HG03378 (cell line): Measurements from ENCODE around the gene BRINP2.
"Not testable (repeated sequence)": the region's sequence is repeated elsewhere in the genome, so short reads cannot be mapped to it uniquely, and the experiment has no call there.

Experiments used
- ATAC-seq: cut with Tn5 transposase; IDR thresholded peaks from one replicate; pipeline ENCODE4 v1.9.1; 2021; ENCODE audit warnings: mild to moderate bottlenecking, moderate library complexity; ENCODE audit not compliant: unreplicated experiment

Gene BRINP2

GRCh38 chr1:177306981-177307380 lies 136.2 kb downstream of the BRINP2 start:
- no peak for ATAC-seq

DNA sequence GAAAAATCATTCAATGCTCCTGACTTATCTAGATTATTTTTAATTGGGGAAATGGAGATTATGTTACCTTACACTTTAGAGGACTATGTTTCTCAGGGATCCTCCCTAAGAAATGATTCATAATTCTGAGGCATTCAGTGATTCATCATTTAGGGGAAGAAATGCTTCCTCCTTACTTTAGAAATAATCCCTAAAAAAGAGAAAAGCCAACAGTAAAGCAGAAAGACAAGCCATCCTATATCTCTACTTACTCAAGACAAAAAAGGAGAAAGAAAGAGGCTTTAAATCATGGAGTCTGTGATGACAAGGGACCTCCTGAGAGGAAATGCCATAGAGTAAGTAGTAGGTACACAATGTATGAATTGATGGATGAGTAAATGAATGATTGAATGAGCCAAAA lies 137.0 kb downstream of the BRINP2 start:
- ATAC-seq, result no peak

- no peak for ATAC-seq
Measured at GRCh38 chr1:177309880-177310279, 139.1 kb downstream of the BRINP2 start.

DNA sequence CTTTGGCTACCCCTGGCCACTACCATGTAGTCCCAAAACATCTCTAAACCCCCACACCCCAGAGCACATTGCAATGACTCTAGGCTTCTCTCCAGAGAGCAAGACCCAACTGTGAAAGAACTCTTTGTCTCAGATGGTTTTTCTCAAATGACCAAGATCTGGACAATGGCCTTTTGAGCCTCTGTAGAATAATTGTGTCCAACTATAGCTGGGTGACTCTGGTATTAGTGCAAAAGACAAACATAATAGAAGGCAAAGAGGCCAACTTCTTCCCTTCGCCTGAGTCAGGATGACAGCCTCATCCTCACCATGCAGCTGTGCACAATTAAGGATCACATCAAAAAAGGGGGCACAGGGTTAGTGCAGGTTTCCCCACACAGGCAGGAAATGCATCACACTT lies 139.6 kb downstream of the BRINP2 start:
- no peak for ATAC-seq

- ATAC-seq, result no peak
Measured at GRCh38 chr1:177311111-177311510, 140.4 kb downstream of the BRINP2 start.

DNA sequence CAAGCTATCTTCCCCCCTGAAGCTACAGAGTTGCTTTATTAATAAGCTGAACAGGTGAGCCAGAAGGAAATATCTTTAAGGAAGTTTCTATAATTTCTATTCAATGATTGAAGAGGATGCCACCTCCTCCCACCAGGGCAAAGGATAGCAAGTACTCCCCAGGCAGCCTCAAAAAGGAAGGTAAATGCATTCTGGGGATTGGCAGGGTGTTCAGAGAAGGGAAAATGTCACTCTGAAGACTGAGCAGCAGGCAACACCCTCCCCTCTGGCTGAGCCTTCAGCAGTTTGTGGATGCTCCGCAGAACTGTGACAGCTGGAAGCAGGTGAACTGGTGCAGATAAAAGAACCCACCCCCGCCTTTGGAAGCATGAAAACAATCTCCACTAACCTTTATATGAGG lies 140.8 kb downstream of the BRINP2 start:
- ATAC-seq, result no peak

GRCh38 chr1:177315261-177315660 lies 144.5 kb downstream of the BRINP2 start:
- no peak for ATAC-seq

DNA sequence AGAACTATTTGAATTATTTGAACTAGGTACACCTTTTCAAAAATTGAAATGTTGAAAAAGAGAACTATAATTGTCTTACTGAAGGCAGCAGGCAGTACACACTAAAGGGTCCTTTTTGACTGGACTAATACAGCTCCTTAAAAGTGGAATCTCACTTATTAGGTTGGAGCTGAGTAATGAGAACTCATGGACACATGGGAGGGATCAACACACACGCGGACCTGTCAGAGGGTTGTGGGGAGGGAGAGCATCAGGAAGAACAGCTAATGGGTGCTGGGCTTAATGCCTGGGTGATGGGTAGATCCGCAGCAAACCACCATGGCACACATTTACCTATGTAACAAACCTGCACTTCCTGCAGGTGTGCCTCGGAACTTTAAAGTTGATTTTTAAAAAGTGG lies 145.0 kb downstream of the BRINP2 start:
- no peak for ATAC-seq

GRCh38 chr1:177321434-177321833 lies 150.7 kb downstream of the BRINP2 start:
- ATAC-seq, result not testable (repeated sequence)

DNA sequence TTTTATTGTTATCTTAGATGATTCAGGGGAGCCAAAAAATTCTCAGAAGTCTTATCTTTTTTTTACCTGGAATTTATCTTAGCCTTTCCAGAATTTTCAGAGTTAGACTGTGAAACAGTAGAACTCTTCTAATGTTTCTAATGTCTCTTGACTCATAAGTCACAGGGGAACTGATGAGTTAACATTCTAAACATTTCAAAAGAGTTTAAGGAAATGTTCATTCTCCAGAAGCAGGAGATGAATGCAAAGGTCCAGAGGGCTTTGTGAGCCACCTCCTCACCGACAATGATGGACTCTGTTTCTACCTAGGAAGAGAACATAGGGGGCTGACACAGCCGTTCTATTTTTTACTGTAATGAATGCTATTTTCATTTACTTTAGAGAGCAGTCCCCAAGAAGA lies 157.5 kb downstream of the BRINP2 start:
- ATAC-seq, result no peak

DNA sequence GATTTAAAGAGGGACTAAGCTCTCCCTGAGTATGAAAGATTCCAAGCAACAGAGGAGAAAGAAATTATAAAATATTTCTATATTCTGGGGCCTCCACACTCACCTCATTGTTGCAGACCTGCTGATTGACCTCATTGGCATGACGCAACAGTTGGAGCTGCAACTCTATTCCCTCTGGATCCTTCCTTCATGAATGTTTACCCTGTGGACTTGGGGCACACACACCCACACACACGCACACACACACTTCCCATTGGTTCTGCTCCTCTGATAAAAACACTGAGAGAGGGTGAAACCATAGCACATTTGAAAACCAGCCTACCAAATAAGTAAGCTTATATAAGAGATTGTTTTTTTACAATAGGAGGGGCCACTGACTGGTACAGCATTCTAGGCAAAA lies 159.1 kb downstream of the BRINP2 start:
- ATAC-seq, result no peak
